VCaP (cell line): ENCODE data around the gene PARD3B.

Experiments
- H3K27ac ChIP-seq: fragments of 450-650 bp; 2 replicates; pipeline ENCODE4 v1.5.1; 2017
- TF ChIP-seq, protein P1 (sequence below): fragments of 450-650 bp; conservative IDR thresholded peaks from 2 replicates; pipeline ENCODE4 v1.5.1; 2017; ENCODE audit warnings: mild to moderate bottlenecking, moderate library complexity

The PARD3B gene

DNA sequence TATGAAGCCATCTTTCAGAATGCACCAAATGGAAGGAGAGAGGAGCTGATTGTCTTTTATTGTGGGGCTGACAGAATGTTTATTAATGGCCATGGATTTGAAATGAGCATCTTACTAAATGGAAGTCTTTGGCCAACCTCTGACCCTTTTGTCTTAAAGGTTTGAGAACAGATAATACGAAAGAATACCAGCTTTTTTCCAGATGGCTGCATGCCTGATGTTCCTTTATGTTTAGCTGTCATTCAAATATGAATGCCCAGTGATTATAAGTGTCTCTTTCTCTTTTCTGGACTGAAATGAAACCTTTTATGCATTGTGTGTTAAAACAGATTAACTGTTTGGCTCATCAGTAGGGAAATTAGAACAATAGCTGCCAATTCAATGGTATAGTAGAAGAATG is 46.0 kb downstream of the PARD3B start:
- no peak overlapping the region for H3K27ac ChIP-seq
- TF ChIP-seq, protein P1, sequence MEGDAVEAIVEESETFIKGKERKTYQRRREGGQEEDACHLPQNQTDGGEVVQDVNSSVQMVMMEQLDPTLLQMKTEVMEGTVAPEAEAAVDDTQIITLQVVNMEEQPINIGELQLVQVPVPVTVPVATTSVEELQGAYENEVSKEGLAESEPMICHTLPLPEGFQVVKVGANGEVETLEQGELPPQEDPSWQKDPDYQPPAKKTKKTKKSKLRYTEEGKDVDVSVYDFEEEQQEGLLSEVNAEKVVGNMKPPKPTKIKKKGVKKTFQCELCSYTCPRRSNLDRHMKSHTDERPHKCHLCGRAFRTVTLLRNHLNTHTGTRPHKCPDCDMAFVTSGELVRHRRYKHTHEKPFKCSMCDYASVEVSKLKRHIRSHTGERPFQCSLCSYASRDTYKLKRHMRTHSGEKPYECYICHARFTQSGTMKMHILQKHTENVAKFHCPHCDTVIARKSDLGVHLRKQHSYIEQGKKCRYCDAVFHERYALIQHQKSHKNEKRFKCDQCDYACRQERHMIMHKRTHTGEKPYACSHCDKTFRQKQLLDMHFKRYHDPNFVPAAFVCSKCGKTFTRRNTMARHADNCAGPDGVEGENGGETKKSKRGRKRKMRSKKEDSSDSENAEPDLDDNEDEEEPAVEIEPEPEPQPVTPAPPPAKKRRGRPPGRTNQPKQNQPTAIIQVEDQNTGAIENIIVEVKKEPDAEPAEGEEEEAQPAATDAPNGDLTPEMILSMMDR, result no peak

DNA sequence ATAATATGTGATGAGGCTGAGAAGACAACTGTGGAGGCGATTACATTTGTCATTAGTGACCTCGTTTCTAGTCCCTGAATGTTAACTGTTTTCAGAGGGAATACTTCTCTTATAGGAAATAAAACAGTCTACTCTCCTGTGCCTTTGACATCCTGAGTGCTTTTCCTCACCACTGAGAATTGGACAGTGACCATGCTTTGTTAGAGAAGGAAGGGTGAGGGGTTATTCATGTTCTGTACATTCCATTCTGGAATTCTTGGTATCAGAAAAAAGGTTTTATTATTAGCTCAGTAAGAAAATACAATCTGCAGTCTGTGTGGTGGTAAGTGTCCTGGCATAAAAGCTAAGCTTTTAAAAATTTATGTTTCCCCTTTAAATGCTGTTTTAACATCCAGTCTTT is 58.8 kb downstream of the PARD3B start:
- peak overlapping the region; percentile 45 for H3K27ac ChIP-seq
- TF ChIP-seq, protein P1, result no peak

GRCh38 chr2:204608237-204608939 is 63.1 kb downstream of the PARD3B start:
- TF ChIP-seq, protein P1, result no peak
- H3K27ac ChIP-seq, result no peak overlapping the region

DNA sequence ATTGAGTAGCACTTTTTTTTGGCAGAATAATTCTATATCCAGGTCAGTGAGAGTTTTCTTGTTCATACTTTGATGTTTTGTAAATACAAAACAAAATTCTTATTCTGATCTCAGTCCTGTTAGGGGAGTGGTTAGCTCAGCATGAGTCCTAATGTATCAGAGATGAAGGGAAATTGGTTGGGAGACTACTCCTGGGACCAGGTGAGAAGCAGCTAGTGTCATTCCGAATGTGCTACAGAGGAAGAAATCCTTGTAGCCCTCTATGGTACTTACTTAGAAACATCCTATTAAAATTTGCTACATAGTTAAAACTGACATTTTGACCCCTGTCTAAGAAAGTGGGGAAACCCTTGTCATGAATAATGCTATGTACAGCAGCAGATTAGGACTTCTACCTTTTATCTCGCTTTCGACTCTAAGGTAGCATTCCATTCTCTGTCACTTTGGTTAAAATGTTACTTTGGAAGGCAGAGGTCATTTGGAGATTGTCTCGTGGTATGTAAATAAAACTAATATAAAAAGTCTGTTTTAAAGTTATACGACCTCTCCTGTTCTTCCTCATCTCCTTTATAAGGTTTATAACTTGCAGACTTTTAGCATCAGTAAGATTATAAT is 65.8 kb downstream of the PARD3B start:
- TF ChIP-seq, protein P1, result no peak
- H3K27ac ChIP-seq, result no peak overlapping the region

DNA sequence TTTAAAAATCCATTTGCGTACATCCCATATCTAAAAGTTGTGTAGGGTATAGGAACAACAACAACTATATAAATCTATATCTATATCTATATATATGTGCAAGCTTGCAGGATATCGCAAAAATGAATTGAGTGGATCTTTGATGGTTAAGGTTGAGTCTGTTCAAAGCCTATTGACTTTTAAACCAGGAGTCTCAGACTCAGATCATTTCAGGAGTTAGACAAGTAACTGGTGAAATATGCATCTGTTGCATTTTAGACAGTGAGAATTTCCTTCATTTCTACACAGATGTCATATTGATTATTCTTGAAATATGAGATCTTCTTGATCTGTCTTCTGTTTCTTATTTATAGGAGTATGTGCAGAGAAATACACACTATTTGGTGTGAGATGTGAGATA is 66.5 kb downstream of the PARD3B start:
- TF ChIP-seq, protein P1, result no peak
- no peak overlapping the region for H3K27ac ChIP-seq

- H3K27ac ChIP-seq, result no peak overlapping the region
- TF ChIP-seq, protein P1, result no peak
Observed at GRCh38 chr2:204613635-204614034, 68.4 kb downstream of the PARD3B start.

DNA sequence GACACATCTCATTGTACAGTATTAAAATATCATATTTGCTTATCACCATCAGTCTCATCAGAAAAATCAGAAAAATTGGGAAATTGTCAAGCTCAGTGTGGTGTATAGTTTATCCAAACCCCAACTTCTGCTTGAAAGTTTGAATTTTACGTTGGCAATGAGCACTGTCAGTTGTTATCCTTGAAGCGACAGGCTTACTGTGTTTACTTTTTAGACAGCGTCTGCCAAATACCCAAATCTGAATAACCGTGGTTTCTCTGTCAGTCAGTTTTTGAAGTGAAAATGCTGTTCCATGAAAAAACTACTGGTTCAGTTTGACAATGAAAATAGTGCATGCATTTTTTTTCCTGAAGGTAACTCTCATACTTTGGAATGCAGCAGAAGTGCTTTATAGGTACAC is 70.2 kb downstream of the PARD3B start:
- H3K27ac ChIP-seq, result no peak overlapping the region
- TF ChIP-seq, protein P1, result no peak
